ENCODE measurements around the gene VWCE. TPM values are rescaled to one million over a fixed set of nuclear protein-coding genes. Genes with fewer than 3 reads are reported as not detected.

Gene VWCE
- total RNA-seq, 4 donors from 2014 or later = 0.32 to 1.4 (median 0.58) TPM

DNA sequence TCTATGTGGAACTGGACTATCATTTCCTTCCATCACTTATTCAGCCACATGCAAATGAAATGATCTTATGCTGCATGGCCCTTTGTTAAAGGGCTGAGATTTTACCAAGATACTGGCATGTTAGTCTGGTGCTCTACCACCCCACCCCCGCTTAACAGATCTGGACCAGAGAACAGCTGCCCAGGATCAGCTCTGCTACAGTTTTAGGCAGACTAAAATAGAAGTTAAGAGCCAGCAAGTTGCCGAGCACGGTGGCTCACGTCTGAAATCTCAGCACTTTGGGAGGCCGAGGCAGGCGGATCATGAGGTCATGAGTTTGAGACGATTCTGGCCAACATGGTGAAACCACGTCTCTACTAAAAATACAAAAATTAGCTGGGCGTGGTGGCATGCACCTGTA is 33.2 kb upstream of the VWCE start:
- 85% methylated on average over 9 of the region's 9 CpGs for WGBS
- TF ChIP-seq EP300 (IDR thresholded peaks at IDR 0.05) (no peak), POLR2AphosphoS5 (IDR thresholded peaks at IDR 0.05) (no peak), POLR2A (IDR thresholded peaks at IDR 0.05; ENCODE audit: low read depth) (no peak)
- TF ChIP-seq, protein P1, sequence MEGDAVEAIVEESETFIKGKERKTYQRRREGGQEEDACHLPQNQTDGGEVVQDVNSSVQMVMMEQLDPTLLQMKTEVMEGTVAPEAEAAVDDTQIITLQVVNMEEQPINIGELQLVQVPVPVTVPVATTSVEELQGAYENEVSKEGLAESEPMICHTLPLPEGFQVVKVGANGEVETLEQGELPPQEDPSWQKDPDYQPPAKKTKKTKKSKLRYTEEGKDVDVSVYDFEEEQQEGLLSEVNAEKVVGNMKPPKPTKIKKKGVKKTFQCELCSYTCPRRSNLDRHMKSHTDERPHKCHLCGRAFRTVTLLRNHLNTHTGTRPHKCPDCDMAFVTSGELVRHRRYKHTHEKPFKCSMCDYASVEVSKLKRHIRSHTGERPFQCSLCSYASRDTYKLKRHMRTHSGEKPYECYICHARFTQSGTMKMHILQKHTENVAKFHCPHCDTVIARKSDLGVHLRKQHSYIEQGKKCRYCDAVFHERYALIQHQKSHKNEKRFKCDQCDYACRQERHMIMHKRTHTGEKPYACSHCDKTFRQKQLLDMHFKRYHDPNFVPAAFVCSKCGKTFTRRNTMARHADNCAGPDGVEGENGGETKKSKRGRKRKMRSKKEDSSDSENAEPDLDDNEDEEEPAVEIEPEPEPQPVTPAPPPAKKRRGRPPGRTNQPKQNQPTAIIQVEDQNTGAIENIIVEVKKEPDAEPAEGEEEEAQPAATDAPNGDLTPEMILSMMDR (IDR thresholded peaks at IDR 0.05) = no peak
- DNase-seq (ENCODE audit: extremely low spot score) = no peak
- H3K9me3 ChIP-seq = no peaks in the 10 kb centered on the region
- no peak overlapping the region for H3K27ac ChIP-seq (replicated peaks in 1 of 4)
- peaks cover 23 to 53% (median 34%) of the 10 kb centered on the region in 4 donors for H3K4me1 ChIP-seq
- no peak overlapping the region for H3K4me3 ChIP-seq
- intact Hi-C loops (cut with DNase I) = no loop called here
- no peaks in the 10 kb centered on the region for H3K27me3 ChIP-seq
- peaks cover 63 to 67% (median 65%) of the 10 kb centered on the region in 4 donors for H3K36me3 ChIP-seq

DNA sequence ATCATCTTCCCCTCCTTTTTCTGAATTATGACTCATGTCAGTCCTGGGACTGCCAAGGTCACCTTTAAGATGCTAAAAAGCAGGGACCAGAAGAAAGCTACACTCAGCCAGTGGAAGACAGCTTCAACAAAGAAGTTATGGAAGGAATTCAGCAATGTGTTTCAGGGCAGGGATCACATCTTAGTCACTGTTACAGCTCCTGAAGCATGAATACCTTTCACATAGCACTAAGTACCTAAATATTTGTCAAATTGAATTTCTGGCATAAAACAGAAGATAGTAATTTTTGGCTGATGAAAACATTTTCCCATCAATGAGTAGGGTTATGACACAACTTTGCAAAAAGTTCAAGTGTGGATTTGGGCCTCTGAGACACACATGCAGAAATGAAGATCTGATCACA is 32.6 kb upstream of the VWCE start:
- DNase-seq (ENCODE audit: extremely low spot score) = no peak
- Histone ChIP-seq H3K9me3 (no peaks in the 10 kb centered on the region), H3K27ac (replicated peaks in 1 of 4) (no peak overlapping the region), H3K4me3 (no peak overlapping the region), H3K4me1 (peaks cover 23 to 53% (median 34%) of the 10 kb centered on the region in 4 donors), H3K27me3 (no peaks in the 10 kb centered on the region), H3K36me3 (peaks cover 69 to 74% (median 72%) of the 10 kb centered on the region in 4 donors)
- TF ChIP-seq POLR2A (IDR thresholded peaks at IDR 0.05; ENCODE audit: low read depth) = no peak
- no peak for TF ChIP-seq EP300 (IDR thresholded peaks at IDR 0.05)
- TF ChIP-seq, protein P1 (IDR thresholded peaks at IDR 0.05) = no peak
- no peak for TF ChIP-seq POLR2AphosphoS5 (IDR thresholded peaks at IDR 0.05)
- intact Hi-C loops (cut with DNase I) = no loop called here

DNA sequence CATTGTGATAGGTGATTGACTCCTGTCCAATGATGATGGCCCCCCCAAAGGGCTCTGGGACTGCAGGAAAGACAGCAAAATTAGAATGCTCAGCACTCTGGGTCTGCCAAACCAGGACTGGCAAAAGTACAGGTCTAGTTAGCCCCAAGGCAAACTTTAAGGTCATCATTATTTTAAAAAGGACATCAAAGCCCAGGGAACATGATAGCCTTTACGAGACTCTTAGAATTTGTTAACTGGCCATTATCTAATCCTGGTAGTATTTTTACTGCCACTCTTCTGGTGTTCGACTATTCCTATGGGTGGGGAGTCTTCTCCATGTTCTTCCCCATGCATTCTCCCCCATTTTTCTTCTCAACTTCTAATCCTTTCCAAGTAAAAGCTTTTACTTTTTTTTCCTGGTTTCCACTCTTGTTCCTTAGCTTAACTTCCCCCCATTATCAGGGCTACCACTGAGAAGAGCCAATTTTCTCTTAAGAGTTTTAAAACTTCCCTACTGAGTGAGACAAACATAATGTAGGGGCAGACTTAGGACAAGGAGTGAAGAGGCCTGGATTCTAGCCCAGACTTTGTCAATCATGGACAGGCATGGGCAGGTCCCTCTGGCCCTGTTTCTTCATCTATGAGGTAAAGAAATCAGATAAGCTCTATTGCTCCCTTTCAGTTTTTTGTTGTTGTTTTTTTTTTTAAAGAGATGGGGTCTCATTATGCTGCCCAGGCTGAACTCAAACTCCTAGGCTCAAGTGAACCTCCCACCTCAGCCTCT is 30.7 kb upstream of the VWCE start:
- H3K4me1 ChIP-seq = peaks cover 7 to 34% (median 20%) of the 10 kb centered on the region in 4 donors
- intact Hi-C loops (cut with DNase I) = no loop called here
- no peaks in the 10 kb centered on the region for H3K9me3 ChIP-seq
- DNase-seq (ENCODE audit: extremely low spot score) = no peak
- no peak overlapping the region for H3K27ac ChIP-seq (replicated peaks in 1 of 4)
- no peaks in the 10 kb centered on the region for H3K27me3 ChIP-seq
- H3K4me3 ChIP-seq = no peak overlapping the region
- WGBS = 85% methylated on average over 2 of the region's 2 CpGs
- TF ChIP-seq EP300 (IDR thresholded peaks at IDR 0.05) (no peak), POLR2AphosphoS5 (IDR thresholded peaks at IDR 0.05) (no peak), POLR2A (IDR thresholded peaks at IDR 0.05; ENCODE audit: low read depth) (no peak)
- TF ChIP-seq, protein P1 (IDR thresholded peaks at IDR 0.05) = no peak
- H3K36me3 ChIP-seq = peaks cover 87 to 93% (median 90%) of the 10 kb centered on the region in 4 donors

DNA sequence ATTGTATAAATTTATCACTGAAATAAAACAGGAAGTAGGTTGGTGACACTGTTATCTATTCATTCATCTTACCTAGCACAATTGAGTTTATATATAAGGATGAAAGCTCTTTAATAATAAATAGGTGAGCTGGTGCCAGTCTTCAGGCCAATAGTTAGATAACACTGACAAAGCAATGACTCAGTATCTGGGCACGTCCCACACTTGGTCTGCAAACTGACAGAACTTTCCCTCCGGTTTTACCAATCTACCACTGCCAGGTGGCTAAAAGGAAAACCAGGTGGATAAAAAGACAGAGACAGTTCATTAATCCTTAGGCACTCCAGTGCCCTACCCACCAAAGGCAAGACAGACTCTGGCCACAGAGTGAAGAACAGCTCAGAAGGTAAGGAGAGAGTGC is 20.1 kb upstream of the VWCE start:
- WGBS = 71% methylated on average over 2 of the region's 2 CpGs
- no peaks in the 10 kb centered on the region for H3K9me3 ChIP-seq
- peaks cover 91 to 100% (median 96%) of the 10 kb centered on the region in 4 donors for H3K36me3 ChIP-seq
- no peak overlapping the region for H3K27ac ChIP-seq (replicated peaks in 1 of 4)
- DNase-seq (ENCODE audit: extremely low spot score) = no peak
- TF ChIP-seq, protein P1 (IDR thresholded peaks at IDR 0.05) = no peak
- no peak for TF ChIP-seq EP300 (IDR thresholded peaks at IDR 0.05)
- no peak for TF ChIP-seq POLR2A (IDR thresholded peaks at IDR 0.05; ENCODE audit: low read depth)
- TF ChIP-seq POLR2AphosphoS5 (IDR thresholded peaks at IDR 0.05) = no peak
- intact Hi-C loops (cut with DNase I) = no loop called here
- no peaks in the 10 kb centered on the region for H3K27me3 ChIP-seq
- no peaks in the 10 kb centered on the region for H3K4me1 ChIP-seq
- no peak overlapping the region for H3K4me3 ChIP-seq

All from esophagus muscularis mucosa (tissue), 4 donors.